ENCODE measurements around the gene ANO6. TPM values are rescaled to one million over a fixed set of nuclear protein-coding genes. Genes with fewer than 3 reads are reported as not detected.

Gene ANO6
- total RNA-seq, 2 donors from 2014 or later = 32.2 to 69.5 TPM

DNA sequence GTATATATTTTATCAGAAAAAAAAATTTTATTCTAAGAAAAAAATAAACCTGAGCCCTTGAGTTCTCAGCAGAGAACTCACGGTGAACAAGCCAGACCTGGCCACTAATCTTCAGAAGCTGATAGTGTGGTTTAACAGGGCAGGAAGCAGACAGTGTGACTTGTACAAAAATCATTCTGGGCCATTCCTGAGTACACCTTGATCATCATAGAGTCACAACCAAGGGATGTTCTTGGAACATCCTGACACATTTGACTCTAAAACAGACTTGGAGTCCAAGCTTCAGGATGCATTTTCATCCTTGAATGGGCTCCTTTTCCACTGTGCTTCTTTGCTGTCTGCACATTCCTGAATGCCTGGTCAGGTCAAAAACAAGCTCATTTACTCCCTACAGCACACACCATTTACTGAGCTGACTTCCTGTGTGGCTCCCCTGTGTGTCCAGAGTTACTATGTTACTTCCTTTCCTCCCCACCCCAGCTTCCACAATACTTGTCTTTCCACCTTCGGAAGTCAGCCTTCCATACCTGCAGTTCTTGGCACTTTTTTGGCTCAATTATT is 112.0 kb downstream of the ANO6 start:
- DNase-seq (no peak), ATAC-seq (no peak)
- Mint-ChIP-seq H3K4me3 (no peak overlapping the region), H3K27me3 (no peaks in the 10 kb centered on the region), H3K27ac (no peak overlapping the region), H3K4me1 (peaks cover 6% of the 10 kb centered on the region), H3K36me3 (ENCODE audit: low read depth) (peaks cover 7% of the 10 kb centered on the region)
- no peaks in the 10 kb centered on the region for H3K9me3 ChIP-seq (ENCODE audit: control insufficient read depth, low read length, poor library complexity, severe bottlenecking)

DNA sequence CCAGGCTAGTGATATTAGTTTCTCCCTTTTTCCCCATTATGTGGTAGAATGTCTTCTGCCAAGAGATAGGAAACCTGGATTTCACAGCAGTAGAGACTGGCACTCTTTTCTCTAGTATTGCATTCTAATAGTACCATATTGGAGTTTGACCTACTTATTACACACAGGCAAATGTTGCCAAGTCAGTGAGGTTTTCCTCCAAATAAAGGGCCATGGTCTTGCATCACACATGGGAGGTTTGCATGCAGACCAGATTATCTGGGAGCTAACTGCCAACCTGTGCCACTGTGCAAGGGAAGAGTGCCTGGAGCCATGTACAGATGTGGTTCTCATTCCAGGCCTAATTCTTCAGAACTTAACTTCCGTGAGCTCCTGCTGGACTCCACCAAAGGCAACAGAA is 113.3 kb downstream of the ANO6 start:
- DNase-seq (no peak), ATAC-seq (no peak)
- no peak overlapping the region for H3K27ac Mint-ChIP-seq
- H3K4me3 Mint-ChIP-seq = no peak overlapping the region
- H3K36me3 Mint-ChIP-seq (ENCODE audit: low read depth) = peaks cover 7% of the 10 kb centered on the region
- peaks cover 4% of the 10 kb centered on the region for H3K4me1 Mint-ChIP-seq
- H3K27me3 Mint-ChIP-seq = no peaks in the 10 kb centered on the region
- no peaks in the 10 kb centered on the region for H3K9me3 ChIP-seq (ENCODE audit: control insufficient read depth, low read length, poor library complexity, severe bottlenecking)

DNA sequence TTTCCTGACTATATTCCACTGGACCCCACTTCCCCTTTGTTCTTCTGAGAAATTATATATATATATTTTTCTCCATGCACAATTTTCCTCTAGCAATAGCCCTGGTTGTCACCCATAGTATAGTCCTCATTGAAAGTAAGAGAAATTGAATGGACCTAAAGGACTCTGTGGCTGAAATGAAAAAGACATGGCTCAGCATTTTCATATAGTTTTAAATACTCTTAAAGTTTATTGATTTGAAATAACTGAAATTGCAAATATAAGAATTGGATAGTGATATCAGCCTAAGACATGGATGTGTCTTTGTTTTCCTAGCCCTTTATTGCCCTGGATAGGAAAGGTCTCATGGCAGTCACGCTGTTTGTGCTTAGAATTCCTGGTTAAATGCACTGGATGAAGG is 113.8 kb downstream of the ANO6 start:
- H3K27ac Mint-ChIP-seq = no peak overlapping the region
- no peak for ATAC-seq
- H3K9me3 ChIP-seq (ENCODE audit: control insufficient read depth, low read length, poor library complexity, severe bottlenecking) = no peaks in the 10 kb centered on the region
- peaks cover 4% of the 10 kb centered on the region for H3K4me1 Mint-ChIP-seq
- DNase-seq = no peak
- no peaks in the 10 kb centered on the region for H3K27me3 Mint-ChIP-seq
- H3K36me3 Mint-ChIP-seq (ENCODE audit: low read depth) = peaks cover 7% of the 10 kb centered on the region
- no peak overlapping the region for H3K4me3 Mint-ChIP-seq

DNA sequence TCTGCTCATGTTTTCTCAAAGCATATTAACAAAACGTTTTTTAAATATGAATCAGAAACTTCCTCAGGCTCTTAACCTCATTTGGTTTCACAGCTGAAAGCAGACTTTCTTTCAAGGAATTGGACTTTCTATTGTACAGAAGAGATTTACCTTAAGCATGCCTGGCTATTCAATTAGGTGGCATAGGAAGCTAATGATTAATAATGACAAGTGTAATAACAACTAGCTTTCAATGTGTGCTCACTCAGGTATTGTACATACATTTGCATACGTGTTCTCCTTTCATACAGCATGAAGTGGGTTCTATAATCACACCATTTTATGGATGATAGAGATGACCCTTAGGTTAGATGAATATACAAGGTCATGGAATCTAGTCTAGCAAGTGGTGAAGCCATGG is 115.7 kb downstream of the ANO6 start:
- peaks cover 7% of the 10 kb centered on the region for H3K36me3 Mint-ChIP-seq (ENCODE audit: low read depth)
- DNase-seq (no peak), ATAC-seq (no peak)
- H3K9me3 ChIP-seq (ENCODE audit: control insufficient read depth, low read length, poor library complexity, severe bottlenecking) = no peaks in the 10 kb centered on the region
- H3K4me3 Mint-ChIP-seq = no peak overlapping the region
- H3K27ac Mint-ChIP-seq = no peak overlapping the region
- H3K4me1 Mint-ChIP-seq = peaks cover 4% of the 10 kb centered on the region
- no peaks in the 10 kb centered on the region for H3K27me3 Mint-ChIP-seq

DNA sequence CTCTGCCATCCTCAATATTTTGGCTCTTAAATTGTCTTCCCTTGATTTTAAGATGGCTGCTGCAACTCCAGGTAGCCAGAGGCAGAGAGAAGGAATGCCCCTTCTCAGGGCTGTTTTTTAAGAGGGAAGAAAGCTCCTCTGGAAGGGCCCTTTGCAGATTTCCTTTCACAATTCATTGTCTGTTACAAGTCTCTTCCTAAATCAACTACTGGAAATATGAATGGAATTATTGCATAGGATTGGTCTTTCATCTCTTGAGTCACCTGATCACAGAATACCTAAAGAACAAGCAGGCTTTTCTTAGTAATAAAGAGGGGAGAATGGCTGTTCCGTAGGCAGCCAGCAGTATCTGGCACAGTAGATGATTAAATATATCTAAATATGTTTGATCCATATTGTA is 118.5 kb downstream of the ANO6 start:
- H3K27ac Mint-ChIP-seq = no peak overlapping the region
- DNase-seq (no peak), ATAC-seq (no peak)
- H3K4me1 Mint-ChIP-seq = no peaks in the 10 kb centered on the region
- no peaks in the 10 kb centered on the region for H3K9me3 ChIP-seq (ENCODE audit: control insufficient read depth, low read length, poor library complexity, severe bottlenecking)
- H3K4me3 Mint-ChIP-seq = no peak overlapping the region
- no peaks in the 10 kb centered on the region for H3K27me3 Mint-ChIP-seq
- H3K36me3 Mint-ChIP-seq (ENCODE audit: low read depth) = peaks cover 7% of the 10 kb centered on the region

DNA sequence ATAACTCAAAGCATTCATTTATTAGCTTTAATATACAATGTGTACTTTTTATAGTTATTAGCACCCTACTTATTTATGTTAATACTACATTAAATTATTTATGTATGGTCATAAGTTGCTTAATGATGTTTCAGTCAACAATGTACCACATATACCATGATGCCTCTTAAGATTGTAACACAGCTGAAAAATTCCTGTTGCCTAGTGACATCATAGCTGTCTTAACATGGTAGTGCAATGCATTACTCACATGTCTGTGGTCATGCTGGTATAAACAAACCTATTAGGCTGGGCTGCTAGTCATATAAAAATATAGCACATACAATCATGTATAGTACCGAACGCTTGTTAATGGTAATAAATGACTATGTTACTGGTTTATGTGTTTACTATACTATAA is 120.4 kb downstream of the ANO6 start:
- peaks cover 7% of the 10 kb centered on the region for H3K36me3 Mint-ChIP-seq (ENCODE audit: low read depth)
- H3K27me3 Mint-ChIP-seq = no peaks in the 10 kb centered on the region
- H3K4me1 Mint-ChIP-seq = peaks cover 1% of the 10 kb centered on the region
- H3K4me3 Mint-ChIP-seq = no peak overlapping the region
- H3K9me3 ChIP-seq (ENCODE audit: control insufficient read depth, low read length, poor library complexity, severe bottlenecking) = no peaks in the 10 kb centered on the region
- H3K27ac Mint-ChIP-seq = no peak overlapping the region
- ATAC-seq (no peak), DNase-seq (no peak)

DNA sequence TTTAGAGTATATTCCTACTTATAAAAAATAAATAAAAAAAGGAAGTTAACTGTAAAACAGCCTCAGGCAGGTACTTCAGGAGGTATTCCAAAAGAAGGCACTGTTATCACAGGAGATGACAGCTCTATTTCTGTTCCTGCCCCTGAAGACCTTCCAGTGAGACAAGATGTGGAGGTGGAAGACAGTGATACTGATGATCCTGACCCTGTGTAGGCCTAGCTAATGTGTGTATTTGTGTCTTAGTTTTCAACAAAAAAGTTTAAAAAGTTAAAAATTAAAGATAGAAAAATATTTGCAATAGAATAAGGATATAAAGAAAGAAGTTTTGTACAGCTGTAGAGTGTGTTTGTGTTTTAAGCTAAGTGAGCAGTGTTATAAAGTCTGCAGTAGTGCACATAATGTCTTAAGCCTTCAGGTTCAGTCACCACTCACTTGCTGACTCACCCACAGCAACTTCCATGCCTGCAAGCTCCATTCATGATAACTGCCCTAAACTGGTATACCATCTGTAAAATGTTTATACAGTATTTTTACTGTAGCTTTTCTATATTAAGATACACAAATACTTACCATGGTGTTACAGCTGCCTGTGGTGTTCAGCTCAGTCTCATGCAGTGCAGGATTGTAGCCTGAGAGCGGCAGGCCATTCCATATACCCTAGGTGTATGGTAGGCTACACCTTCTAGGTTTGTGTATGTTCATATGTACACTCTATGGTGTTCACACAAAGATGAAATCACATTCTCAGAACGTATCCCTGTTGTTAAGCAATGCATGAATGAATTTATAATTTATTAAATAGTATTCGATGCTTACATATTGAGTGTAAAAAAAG is 121.1 kb downstream of the ANO6 start:
- no peak for DNase-seq
- Mint-ChIP-seq H3K4me1 (peaks cover 4% of the 10 kb centered on the region), H3K36me3 (ENCODE audit: low read depth) (peaks cover 3% of the 10 kb centered on the region), H3K27me3 (no peaks in the 10 kb centered on the region), H3K27ac (no peak overlapping the region), H3K4me3 (no peak overlapping the region)
- H3K9me3 ChIP-seq (ENCODE audit: control insufficient read depth, low read length, poor library complexity, severe bottlenecking) = no peaks in the 10 kb centered on the region
- no peak for ATAC-seq

DNA sequence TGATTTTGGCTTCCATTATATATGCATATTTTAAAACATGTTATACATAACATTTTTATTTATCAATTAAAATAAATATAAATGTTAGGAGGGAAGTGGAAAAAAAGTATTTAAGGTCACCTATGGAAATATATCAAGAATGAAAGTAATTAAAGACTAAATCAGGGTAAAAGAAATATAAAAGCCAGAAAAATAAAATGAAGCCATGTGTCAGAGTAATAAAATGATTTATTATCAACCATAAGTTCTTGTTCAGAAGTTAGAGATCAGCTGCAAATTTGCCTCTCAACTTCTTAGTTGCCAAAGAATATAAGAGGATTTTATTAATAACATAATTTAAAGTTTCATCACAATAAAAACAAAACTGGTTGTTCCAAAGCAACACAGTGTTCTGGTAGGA is 121.9 kb downstream of the ANO6 start:
- ATAC-seq (no peak), DNase-seq (no peak)
- Mint-ChIP-seq H3K36me3 (ENCODE audit: low read depth) (no peaks in the 10 kb centered on the region), H3K27ac (no peak overlapping the region), H3K4me3 (no peak overlapping the region), H3K27me3 (no peaks in the 10 kb centered on the region), H3K4me1 (peaks cover 8% of the 10 kb centered on the region)
- no peaks in the 10 kb centered on the region for H3K9me3 ChIP-seq (ENCODE audit: control insufficient read depth, low read length, poor library complexity, severe bottlenecking)

DNA sequence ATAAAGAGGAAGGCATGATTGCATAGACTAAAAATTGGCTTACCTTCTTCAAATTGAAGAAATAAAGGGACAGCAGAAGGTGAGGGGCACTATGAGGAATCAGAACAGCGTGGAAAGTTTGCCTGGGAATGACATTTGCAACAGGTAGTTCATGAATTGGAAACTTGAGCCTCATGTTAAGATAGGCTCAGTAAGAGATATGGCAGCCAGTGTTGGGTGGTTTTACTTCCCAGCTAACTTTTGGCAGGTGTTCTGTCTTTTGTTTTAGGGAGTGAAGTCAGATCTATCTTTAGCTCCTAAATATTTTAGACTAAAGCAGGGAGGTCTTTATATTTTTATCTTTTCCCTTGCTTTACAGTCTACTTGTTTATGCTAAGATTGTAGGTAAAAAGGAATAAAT is 122.4 kb downstream of the ANO6 start:
- Mint-ChIP-seq H3K4me3 (no peak overlapping the region), H3K36me3 (ENCODE audit: low read depth) (no peaks in the 10 kb centered on the region), H3K4me1 (peaks cover 8% of the 10 kb centered on the region), H3K27ac (no peak overlapping the region), H3K27me3 (no peaks in the 10 kb centered on the region)
- no peak for DNase-seq
- no peaks in the 10 kb centered on the region for H3K9me3 ChIP-seq (ENCODE audit: control insufficient read depth, low read length, poor library complexity, severe bottlenecking)
- ATAC-seq = no peak

DNA sequence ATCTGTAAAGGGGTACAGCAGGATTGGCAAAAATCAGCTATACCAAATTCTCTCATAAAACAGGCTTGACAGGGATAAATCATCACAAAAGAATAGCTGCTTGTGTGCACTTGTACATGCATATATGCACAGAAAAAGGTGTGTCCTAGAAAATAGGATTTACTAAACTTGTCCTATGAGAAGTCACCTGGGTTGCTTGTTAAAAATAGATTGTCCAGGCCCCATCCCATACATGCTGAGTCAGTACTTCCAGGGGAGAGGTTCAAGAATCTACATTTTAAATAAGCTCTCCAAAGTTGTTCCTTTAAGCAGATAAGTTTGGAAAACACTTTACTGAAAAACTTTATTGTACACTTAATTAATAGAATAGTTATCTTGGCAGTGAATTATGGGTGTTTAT is 123.1 kb downstream of the ANO6 start:
- DNase-seq (no peak), ATAC-seq (no peak)
- H3K27me3 Mint-ChIP-seq = no peaks in the 10 kb centered on the region
- H3K27ac Mint-ChIP-seq = no peak overlapping the region
- no peaks in the 10 kb centered on the region for H3K36me3 Mint-ChIP-seq (ENCODE audit: low read depth)
- H3K9me3 ChIP-seq (ENCODE audit: control insufficient read depth, low read length, poor library complexity, severe bottlenecking) = no peaks in the 10 kb centered on the region
- peaks cover 8% of the 10 kb centered on the region for H3K4me1 Mint-ChIP-seq
- no peak overlapping the region for H3K4me3 Mint-ChIP-seq

DNA sequence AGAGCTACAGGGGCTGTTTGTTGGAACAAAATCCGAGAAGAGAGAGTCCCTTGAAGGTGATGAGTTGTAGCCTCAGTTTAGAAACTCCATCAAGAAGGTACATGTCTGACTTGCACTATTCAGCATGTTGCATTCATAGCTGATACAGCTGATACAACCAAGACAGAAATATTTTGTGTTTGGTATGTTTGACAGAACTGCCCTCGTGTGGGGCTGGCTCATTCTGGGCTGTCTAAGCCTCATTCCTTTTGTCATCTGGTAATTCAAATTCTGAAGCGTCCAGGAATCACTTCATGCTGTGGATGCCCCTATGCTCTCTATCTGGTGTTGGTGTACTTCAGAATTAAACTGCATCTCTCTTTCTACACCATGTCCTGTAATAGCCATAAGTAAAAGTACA is 126.3 kb downstream of the ANO6 start:
- no peaks in the 10 kb centered on the region for H3K9me3 ChIP-seq (ENCODE audit: control insufficient read depth, low read length, poor library complexity, severe bottlenecking)
- H3K36me3 Mint-ChIP-seq (ENCODE audit: low read depth) = peaks cover 2% of the 10 kb centered on the region
- H3K4me3 Mint-ChIP-seq = no peak overlapping the region
- no peak for ATAC-seq
- H3K27me3 Mint-ChIP-seq = no peaks in the 10 kb centered on the region
- no peak for DNase-seq
- H3K4me1 Mint-ChIP-seq = peaks cover 13% of the 10 kb centered on the region
- no peak overlapping the region for H3K27ac Mint-ChIP-seq

DNA sequence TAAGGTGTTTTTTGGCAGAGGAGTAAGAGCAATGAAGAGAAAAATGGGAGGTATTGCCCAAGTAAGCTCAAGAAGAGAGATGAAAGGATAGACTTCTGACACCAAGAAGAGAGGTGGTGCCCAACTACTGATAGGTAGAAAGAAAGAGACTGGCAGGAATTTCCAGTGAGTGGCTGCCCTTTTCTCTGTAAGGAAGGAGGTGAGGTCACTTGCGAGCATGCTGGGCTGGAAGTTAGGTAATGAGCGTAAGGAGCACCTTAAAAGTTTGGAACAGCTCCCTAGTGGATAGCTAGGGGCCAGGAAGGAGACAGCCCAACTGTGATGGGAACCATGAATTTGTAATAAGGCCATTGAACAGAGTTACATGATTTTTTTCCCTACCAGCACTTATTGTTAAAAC is 127.0 kb downstream of the ANO6 start:
- ATAC-seq (no peak), DNase-seq (no peak)
- no peak overlapping the region for H3K27ac Mint-ChIP-seq
- H3K4me1 Mint-ChIP-seq = peaks cover 13% of the 10 kb centered on the region
- H3K9me3 ChIP-seq (ENCODE audit: control insufficient read depth, low read length, poor library complexity, severe bottlenecking) = no peaks in the 10 kb centered on the region
- peaks cover 2% of the 10 kb centered on the region for H3K36me3 Mint-ChIP-seq (ENCODE audit: low read depth)
- no peak overlapping the region for H3K4me3 Mint-ChIP-seq
- no peaks in the 10 kb centered on the region for H3K27me3 Mint-ChIP-seq

DNA sequence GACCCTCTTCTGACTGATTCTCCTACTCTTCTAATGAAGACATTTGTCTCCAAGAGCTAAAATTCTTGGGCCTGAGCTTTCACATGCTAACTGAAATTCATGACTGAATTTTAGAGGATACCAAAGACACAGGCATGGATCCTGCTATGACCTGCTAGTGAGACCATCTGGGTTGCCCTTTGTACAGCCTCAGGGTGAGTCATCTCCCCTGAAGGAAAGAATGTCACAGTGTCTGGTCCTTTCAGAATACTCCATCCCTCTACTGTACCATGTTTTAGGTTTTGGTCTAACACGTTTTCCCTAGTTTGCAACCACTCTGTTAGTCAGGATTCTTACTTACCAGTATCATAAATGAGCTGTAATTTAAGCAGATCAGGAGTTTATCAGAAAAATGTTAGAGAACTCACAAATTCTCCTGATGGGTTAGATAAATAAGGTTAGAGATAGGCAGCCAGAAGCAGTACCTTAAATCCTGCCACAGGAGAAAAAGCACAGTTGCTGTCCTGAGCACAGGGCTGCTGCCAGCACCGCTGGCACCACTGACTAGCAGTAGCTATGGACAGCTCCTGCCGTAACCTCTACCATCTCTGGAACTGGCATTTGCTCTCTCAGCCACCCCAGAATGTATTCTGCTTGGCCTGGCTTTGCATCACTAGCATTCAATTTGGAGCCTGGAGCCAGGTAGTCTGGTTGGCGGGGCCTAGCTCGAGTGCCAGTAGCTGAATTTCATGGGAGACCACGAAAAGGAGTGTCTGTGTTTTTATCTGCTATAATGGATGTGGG is 127.6 kb downstream of the ANO6 start:
- Mint-ChIP-seq H3K4me1 (peaks cover 13% of the 10 kb centered on the region), H3K27ac (no peak overlapping the region), H3K36me3 (ENCODE audit: low read depth) (peaks cover 5% of the 10 kb centered on the region), H3K4me3 (no peak overlapping the region), H3K27me3 (no peaks in the 10 kb centered on the region)
- DNase-seq = no peak
- no peak for ATAC-seq
- no peaks in the 10 kb centered on the region for H3K9me3 ChIP-seq (ENCODE audit: control insufficient read depth, low read length, poor library complexity, severe bottlenecking)
